GM21360 (cell line): ENCODE results near the gene CD52.

Source experiments
- ATAC-seq: cut with Tn5 transposase; IDR thresholded peaks from one replicate; pipeline ENCODE4 v1.9.1; 2021; ENCODE audit warnings: mild to moderate bottlenecking, moderate library complexity; ENCODE audit not compliant: unreplicated experiment

Gene CD52

GRCh38 chr1:26317612-26318337 is at the start of gene CD52:
CD52 (plus strand) TSS chr1:26317958; CDS start chr1:26318018, 60 bp downstream.
- no peak for ATAC-seq

- ATAC-seq, result no peak
These were observed 49.2 kb upstream of the CD52 start for GRCh38 chr1:26268290-26269197.

- ATAC-seq, result no peak
These were observed 48.6 kb upstream of the CD52 start for GRCh38 chr1:26269198-26269550.

GRCh38 chr1:26274801-26275425 is 42.8 kb upstream of the CD52 start:
- no peak for ATAC-seq

- no peak for ATAC-seq
These were observed 42.0 kb upstream of the CD52 start for GRCh38 chr1:26275580-26276431.

- ATAC-seq, result no peak
These were observed 41.3 kb upstream of the CD52 start for GRCh38 chr1:26276432-26276838.

- no peak for ATAC-seq
These were observed 40.5 kb upstream of the CD52 start for GRCh38 chr1:26277261-26277661.

GRCh38 chr1:26277719-26278118 is 40.0 kb upstream of the CD52 start:
- no peak for ATAC-seq

- ATAC-seq, result no peak
These were observed 39.5 kb upstream of the CD52 start for GRCh38 chr1:26278303-26278702.

GRCh38 chr1:26278724-26279455 is 38.9 kb upstream of the CD52 start:
- ATAC-seq, result no peak

GRCh38 chr1:26279456-26280332 is 38.1 kb upstream of the CD52 start, which contains the start of gene SH3BGRL3:
SH3BGRL3 (plus strand) TSS chr1:26280086; CDS start chr1:26280156, 70 bp downstream.
- ATAC-seq, result peak; percentile 54

- ATAC-seq, result no peak
These were observed 37.3 kb upstream of the CD52 start for GRCh38 chr1:26280333-26281042.

GRCh38 chr1:26281091-26281958 is 36.4 kb upstream of the CD52 start:
- ATAC-seq, result no peak

- ATAC-seq, result no peak
These were observed 35.8 kb upstream of the CD52 start for GRCh38 chr1:26281971-26282370.

- no peak for ATAC-seq
These were observed 35.3 kb upstream of the CD52 start for GRCh38 chr1:26282401-26282918.

GRCh38 chr1:26283279-26283853 is 34.4 kb upstream of the CD52 start:
- ATAC-seq, result no peak
